PC-9 (cell line): Measurements from ENCODE around the gene KDM4B.
"Not testable (repeated sequence)": the region's sequence is repeated elsewhere in the genome, so short reads cannot be mapped to it uniquely, and the experiment has no call there.

Source experiments
- CTCF ChIP-seq: fragments of 200-600 bp; sonication (generic); conservative IDR thresholded peaks from 2 replicates; pipeline ENCODE4 v1.6.1; 2017; ENCODE audit warnings: mixed run types, antibody characterized with exemption, mild to moderate bottlenecking, moderate library complexity
- EZH2 ChIP-seq: fragments of 200-600 bp; sonication (generic); IDR thresholded peaks from 2 replicates; pipeline ENCODE4 v1.8.0; 2017; ENCODE audit warnings: antibody characterized with exemption, low read depth

- TF ChIP-seq CTCF, EZH2: not testable (repeated sequence)
These were observed 189.7 kb downstream of the KDM4B start for GRCh38 chr19:5158549-5159134.
